ENCODE data around the gene TRPM1. TPM values are rescaled to one million over a fixed set of nuclear protein-coding genes. Genes with fewer than 3 reads are reported as not detected.

Gene TRPM1
- total and polyA plus RNA-seq, 9 of the 15 experiments (the other 6 are each of a cell fraction or from before 2014, with no cell fraction given): 0.01 to 0.06 (median 0.03) TPM; not detected in 5

- TF ChIP-seq, protein P1, sequence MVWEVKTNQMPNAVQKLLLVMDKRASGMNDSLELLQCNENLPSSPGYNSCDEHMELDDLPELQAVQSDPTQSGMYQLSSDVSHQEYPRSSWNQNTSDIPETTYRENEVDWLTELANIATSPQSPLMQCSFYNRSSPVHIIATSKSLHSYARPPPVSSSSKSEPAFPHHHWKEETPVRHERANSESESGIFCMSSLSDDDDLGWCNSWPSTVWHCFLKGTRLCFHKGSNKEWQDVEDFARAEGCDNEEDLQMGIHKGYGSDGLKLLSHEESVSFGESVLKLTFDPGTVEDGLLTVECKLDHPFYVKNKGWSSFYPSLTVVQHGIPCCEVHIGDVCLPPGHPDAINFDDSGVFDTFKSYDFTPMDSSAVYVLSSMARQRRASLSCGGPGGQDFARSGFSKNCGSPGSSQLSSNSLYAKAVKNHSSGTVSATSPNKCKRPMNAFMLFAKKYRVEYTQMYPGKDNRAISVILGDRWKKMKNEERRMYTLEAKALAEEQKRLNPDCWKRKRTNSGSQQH (CRISPR knock-in tag; IDR thresholded peaks at IDR 0.05): no peak
- no peak for TF ChIP-seq CHAMP1 (IDR thresholded peaks at IDR 0.05)
- TF ChIP-seq MEIS2 (IDR thresholded peaks at IDR 0.05; ENCODE audit: partially characterized antibody): no peak
Measured at GRCh38 chr15:31036783-31037182, 64.7 kb downstream of the TRPM1 start (continued).

GRCh38 chr15:31035610-31036009, 65.9 kb downstream of the TRPM1 start:
- WGBS (ENCODE audit: insufficient coverage, low coverage, missing lambda C conversion rate): under 1% methylated on average over 7 of the region's 7 CpGs
- Histone ChIP-seq H4K20me1 (replicated peaks; ENCODE audit: control insufficient read depth, insufficient read depth, low read length) (no peaks in the 10 kb centered on the region; the same call in 1 of the 2 replicates), H3K4me3 (no peak overlapping the region), H3K9me3 (replicated peaks; ENCODE audit: control insufficient read depth, insufficient read depth, low read depth, low read length) (no peaks in the 10 kb centered on the region), H2AFZ (ENCODE audit: low read depth, low read length) (no peak overlapping the region), H3K4me2 (ENCODE audit: insufficient read depth, low read length) (no peak overlapping the region), H3K36me3 (ENCODE audit: control insufficient read depth, insufficient read depth, low read length) (no peaks in the 10 kb centered on the region), H3K9ac (ENCODE audit: insufficient read depth in 1 of 2, low read depth in 2 of 2, low read length in 2 of 2) (no peak overlapping the region), H3K4me1 (replicated peaks in 1 of 2; ENCODE audit: control insufficient read depth in 2 of 2, insufficient read depth in 2 of 2, low read length in 2 of 2) (no peaks in the 10 kb centered on the region; a peak in 1 of 5 replicates), H3K9me1 (ENCODE audit: control insufficient read depth, insufficient read depth, low read length) (no peaks in the 10 kb centered on the region), H3K79me2 (ENCODE audit: control insufficient read depth, insufficient read depth, low read length) (no peaks in the 10 kb centered on the region), H3K27me3 (ENCODE audit: control insufficient read depth in 2 of 2, insufficient read depth in 2 of 2, low read length in 2 of 2) (peaks cover 15 to 33% of the 10 kb centered on the region in 2 experiments), H3K27ac (ENCODE audit: extremely low read depth, low read depth, low read length) (no peak overlapping the region)
- FAIRE-seq: no peak
- ATAC-seq: no peak
- in situ Hi-C loops (cut with MboI) (no loop called here), intact Hi-C loops (cut with micrococcal nuclease) (no loop called here)
- DNase-seq (ENCODE audit: extremely low read depth in 1 of 4, low spot score in 3 of 4): no peak
- TF ChIP-seq RNF2 (IDR thresholded peaks at IDR 0.05) (no peak), SNIP1 (IDR thresholded peaks at IDR 0.05; ENCODE audit: low read depth) (no peak), ZNF778 (CRISPR knock-in tag; IDR thresholded peaks at IDR 0.05) (no peak), TCF7 (IDR thresholded peaks at IDR 0.05; ENCODE audit: borderline replicate concordance) (no peak)
- TF ChIP-seq, protein P2, sequence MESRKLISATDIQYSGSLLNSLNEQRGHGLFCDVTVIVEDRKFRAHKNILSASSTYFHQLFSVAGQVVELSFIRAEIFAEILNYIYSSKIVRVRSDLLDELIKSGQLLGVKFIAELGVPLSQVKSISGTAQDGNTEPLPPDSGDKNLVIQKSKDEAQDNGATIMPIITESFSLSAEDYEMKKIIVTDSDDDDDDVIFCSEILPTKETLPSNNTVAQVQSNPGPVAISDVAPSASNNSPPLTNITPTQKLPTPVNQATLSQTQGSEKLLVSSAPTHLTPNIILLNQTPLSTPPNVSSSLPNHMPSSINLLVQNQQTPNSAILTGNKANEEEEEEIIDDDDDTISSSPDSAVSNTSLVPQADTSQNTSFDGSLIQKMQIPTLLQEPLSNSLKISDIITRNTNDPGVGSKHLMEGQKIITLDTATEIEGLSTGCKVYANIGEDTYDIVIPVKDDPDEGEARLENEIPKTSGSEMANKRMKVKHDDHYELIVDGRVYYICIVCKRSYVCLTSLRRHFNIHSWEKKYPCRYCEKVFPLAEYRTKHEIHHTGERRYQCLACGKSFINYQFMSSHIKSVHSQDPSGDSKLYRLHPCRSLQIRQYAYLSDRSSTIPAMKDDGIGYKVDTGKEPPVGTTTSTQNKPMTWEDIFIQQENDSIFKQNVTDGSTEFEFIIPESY (CRISPR knock-in tag; IDR thresholded peaks at IDR 0.05): no peak
- ChIA-PET POLR2A (no interaction called here), CTCF (ENCODE audit: low intra/inter-chr PET ratio) (no interaction called here)
- no TSS peak for BruUV-seq (replicated peaks)
